ENCODE measurements around the gene NIPAL3. TPM values are rescaled to one million over a fixed set of nuclear protein-coding genes. Genes with fewer than 3 reads are reported as not detected.
"Not testable (repeated sequence)": the region's sequence is repeated elsewhere in the genome, so short reads cannot be mapped to it uniquely, and the experiment has no call there.

The NIPAL3 gene
- total RNA-seq, 2 donors from 2014 or later, result 33.9 to 48.2 TPM

- DNase-seq, result no peak
- intact Hi-C loops (cut with DNase I, micrococcal nuclease), result no loop called here
- no peak for ATAC-seq
Observed at GRCh38 chr1:24443241-24443656, 27.6 kb downstream of the NIPAL3 start.

- not testable (repeated sequence) for DNase-seq, ATAC-seq
Observed at GRCh38 chr1:24446446-24446845, 30.8 kb downstream of the NIPAL3 start.

GRCh38 chr1:24450316-24450715 lies 34.7 kb downstream of the NIPAL3 start:
- intact Hi-C loops (cut with DNase I, micrococcal nuclease), result no loop called here

More at GRCh38 chr1:24446446-24446845, 30.8 kb downstream of the NIPAL3 start:
- intact Hi-C loops (cut with DNase I, micrococcal nuclease), result not testable (repeated sequence)

GRCh38 chr1:24450857-24451397 lies 35.3 kb downstream of the NIPAL3 start:
- DNase-seq, result no peak
- intact Hi-C loops (cut with DNase I, micrococcal nuclease), result no loop called here
- ATAC-seq, result no peak

More at GRCh38 chr1:24450316-24450715, 34.7 kb downstream of the NIPAL3 start:
- no peak for ATAC-seq
- no peak for DNase-seq

GRCh38 chr1:24451746-24452145 lies 36.1 kb downstream of the NIPAL3 start:
- no peak for DNase-seq
- intact Hi-C loops (cut with DNase I, micrococcal nuclease), result no loop called here
- no peak for ATAC-seq

- intact Hi-C loops (cut with DNase I, micrococcal nuclease), result no loop called here
- DNase-seq (no peak), ATAC-seq (no peak)
Observed at GRCh38 chr1:24452922-24453485, 37.4 kb downstream of the NIPAL3 start.

- ATAC-seq (no peak), DNase-seq (no peak)
- intact Hi-C loops (cut with DNase I, micrococcal nuclease), result no loop called here
Observed at GRCh38 chr1:24454673-24455072, 39.1 kb downstream of the NIPAL3 start.

GRCh38 chr1:24455272-24455671 lies 39.7 kb downstream of the NIPAL3 start:
- DNase-seq (no peak), ATAC-seq (no peak)
- intact Hi-C loops (cut with DNase I, micrococcal nuclease), result no loop called here

GRCh38 chr1:24457866-24458265 lies 42.3 kb downstream of the NIPAL3 start:
- intact Hi-C loops (cut with DNase I, micrococcal nuclease), result no loop called here
- ATAC-seq, result no peak
- no peak for DNase-seq

- ATAC-seq, result no peak
- intact Hi-C loops (cut with DNase I, micrococcal nuclease), result no loop called here
- no peak for DNase-seq
Observed at GRCh38 chr1:24459551-24460266, 44.1 kb downstream of the NIPAL3 start.

GRCh38 chr1:24462128-24462527 lies 46.5 kb downstream of the NIPAL3 start:
- DNase-seq; ATAC-seq; intact Hi-C loops (cut with DNase I, micrococcal nuclease): not testable (repeated sequence)

- intact Hi-C loops (cut with DNase I, micrococcal nuclease), result no loop called here
- DNase-seq, result no peak
- ATAC-seq, result no peak
Observed at GRCh38 chr1:24463776-24464735, 48.5 kb downstream of the NIPAL3 start.

- ATAC-seq, result no peak
- intact Hi-C loops (cut with DNase I, micrococcal nuclease), result no loop called here
- no peak for DNase-seq
Observed at GRCh38 chr1:24465099-24465498, 49.5 kb downstream of the NIPAL3 start.

- no peak for ATAC-seq
- intact Hi-C loops (cut with DNase I, micrococcal nuclease), result no loop called here
- DNase-seq, result no peak
Observed at GRCh38 chr1:24465638-24466037, 50.0 kb downstream of the NIPAL3 start.

- intact Hi-C loops (cut with DNase I, micrococcal nuclease), result no loop called here
- ATAC-seq (no peak), DNase-seq (no peak)
Observed at GRCh38 chr1:24468685-24469316, 53.2 kb downstream of the NIPAL3 start.

GRCh38 chr1:24470592-24470991 lies 55.0 kb downstream of the NIPAL3 start:
- ATAC-seq (no peak), DNase-seq (no peak)
- intact Hi-C loops (cut with DNase I, micrococcal nuclease), result no loop called here

GRCh38 chr1:24472527-24473251 lies 57.1 kb downstream of the NIPAL3 start:
- ATAC-seq (no peak), DNase-seq (no peak)
- intact Hi-C loops (cut with DNase I, micrococcal nuclease), result no loop called here

- intact Hi-C loops (cut with DNase I, micrococcal nuclease), result no loop called here
- ATAC-seq (peak; percentile 22), DNase-seq (no peak)
Observed at GRCh38 chr1:24474193-24474592, 58.6 kb downstream of the NIPAL3 start.
